Measurements from ENCODE around the gene TFCP2L1.

Gene TFCP2L1

GRCh38 chr2:121193185-121193584 lies 91.8 kb downstream of the TFCP2L1 start:
- no peak for DNase-seq

- no peak for DNase-seq
Observed at GRCh38 chr2:121192576-121192975, 92.4 kb downstream of the TFCP2L1 start.

- no peak for DNase-seq
Observed at GRCh38 chr2:121191191-121192170, 93.5 kb downstream of the TFCP2L1 start.

DNA sequence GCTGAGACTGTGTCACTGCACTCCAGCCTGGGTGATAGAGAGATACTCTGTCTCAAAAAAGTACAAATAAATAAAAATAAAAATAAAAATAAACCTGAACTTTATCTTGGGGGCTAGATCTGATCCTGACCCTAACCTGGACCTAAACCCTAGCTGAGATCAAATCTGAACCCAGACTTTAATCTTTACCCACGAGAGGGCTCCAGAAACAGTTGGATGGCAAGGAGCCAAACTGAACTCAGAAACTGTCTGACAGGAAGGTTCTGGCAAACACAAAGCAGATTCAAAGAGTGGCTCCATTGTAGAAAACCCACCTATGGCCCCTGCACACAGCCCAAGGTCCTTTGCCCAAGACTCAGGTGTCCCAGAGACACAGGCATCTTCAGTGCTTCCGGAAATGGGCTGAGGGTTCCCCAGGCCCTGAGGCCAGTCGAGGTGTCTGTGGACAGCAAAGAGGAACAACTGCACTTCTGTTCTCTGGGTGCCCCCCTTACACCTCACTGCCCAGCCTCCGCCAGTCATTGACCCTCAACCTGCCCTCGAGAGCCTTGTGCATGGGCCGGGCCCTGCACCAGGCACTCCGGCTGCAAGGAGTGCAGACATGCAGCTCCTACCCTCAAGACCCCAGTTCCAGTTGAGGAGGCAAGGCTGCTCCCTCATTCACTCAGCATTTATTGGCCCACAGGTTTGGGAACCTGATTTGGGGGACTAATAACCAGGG lies 95.2 kb downstream of the TFCP2L1 start:
- DNase-seq = no peak

DNA sequence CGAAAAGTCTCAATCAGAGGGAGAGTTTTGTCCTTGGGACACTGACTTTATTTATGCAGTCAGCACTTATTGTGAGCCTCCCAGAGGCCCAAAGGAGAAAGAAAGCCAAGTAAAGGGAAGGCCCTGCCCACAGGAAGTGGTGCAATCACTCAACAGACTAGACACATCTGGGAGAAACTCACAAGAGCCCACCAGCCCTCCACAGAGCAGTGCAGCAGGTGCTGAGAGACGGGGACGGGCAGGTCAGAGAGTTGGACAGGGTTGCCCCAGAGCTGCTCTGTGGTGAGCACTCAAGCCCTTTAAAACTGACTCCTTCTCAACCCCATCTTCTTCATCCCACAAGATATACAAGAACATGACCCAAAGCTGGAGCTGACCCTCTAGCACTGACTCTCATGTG lies 96.0 kb downstream of the TFCP2L1 start:
- DNase-seq = no peak

DNA sequence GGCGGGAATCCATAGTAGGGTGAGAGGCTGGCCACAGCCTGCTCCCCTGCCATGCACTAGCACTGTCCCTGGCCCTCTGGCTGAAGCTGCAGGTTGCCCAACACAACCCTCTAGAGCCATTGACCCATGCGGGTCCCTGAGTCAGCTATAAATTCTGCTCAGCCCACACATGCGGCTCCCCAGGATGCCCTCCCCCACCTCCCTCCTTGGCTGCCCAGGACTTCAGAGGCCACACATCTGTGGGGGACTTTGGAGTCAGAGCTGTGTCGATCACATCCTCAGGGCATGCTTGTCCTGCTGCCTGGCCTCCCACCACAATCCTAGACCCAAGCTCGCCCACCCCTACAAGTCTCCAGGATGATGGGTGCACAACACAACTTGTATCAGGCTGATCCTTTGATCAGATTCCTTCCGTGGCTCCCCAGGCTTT lies 97.0 kb downstream of the TFCP2L1 start:
- DNase-seq = no peak

DNA sequence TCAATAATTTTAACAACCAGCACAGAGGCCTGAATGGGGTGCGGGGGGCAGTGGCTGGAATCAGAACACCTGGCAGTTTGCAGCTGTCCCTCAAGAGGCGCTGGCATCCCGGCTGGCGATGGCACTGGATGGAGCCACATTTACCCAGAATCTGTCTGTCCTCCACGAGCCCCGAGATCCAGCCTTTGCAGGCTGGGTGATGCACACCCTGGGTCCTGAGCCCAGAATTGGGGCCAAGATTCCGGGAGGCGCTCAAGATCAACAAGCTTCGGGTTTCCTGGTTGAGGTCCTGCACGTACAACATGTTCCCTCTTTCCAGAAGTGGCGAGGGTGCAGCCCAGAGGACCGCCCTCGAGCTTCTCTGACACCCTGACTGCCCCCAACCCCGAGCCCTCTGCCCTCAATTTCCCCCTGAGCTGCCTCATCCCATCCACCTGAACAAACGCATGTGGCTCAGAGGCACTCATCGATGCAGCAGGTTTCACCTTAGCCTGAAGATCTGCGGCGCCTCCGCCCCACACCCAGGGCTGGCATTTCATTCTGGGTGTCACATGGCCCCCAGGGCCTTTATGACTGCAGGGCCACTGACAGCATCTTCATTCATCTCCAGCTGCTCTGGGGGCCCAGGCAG lies 97.5 kb downstream of the TFCP2L1 start:
- no peak for DNase-seq

DNA sequence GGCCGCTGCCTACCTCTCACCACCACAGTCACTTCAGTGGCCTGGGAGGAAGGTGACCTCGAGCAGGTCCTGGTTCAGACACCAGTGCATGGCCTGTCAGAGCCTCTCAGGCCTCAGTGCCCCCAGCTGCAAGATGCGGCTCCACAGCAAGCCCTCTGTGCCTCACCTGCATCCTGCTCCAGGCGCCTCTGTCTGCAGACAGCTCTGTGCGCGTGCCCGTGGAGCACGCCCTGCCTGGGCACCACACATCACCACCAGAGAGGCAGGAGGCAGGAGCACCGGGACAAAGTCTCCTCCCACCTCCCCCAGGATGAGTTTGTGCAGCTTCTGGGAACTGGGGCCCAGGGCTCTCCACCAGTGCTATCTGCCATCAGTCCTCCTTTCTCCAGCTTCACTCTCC lies 98.7 kb downstream of the TFCP2L1 start:
- DNase-seq = no peak

GRCh38 chr2:121185571-121186074 lies 99.4 kb downstream of the TFCP2L1 start:
- DNase-seq = no peak

GRCh38 chr2:121185111-121185510 lies 99.9 kb downstream of the TFCP2L1 start:
- DNase-seq = no peak

DNA sequence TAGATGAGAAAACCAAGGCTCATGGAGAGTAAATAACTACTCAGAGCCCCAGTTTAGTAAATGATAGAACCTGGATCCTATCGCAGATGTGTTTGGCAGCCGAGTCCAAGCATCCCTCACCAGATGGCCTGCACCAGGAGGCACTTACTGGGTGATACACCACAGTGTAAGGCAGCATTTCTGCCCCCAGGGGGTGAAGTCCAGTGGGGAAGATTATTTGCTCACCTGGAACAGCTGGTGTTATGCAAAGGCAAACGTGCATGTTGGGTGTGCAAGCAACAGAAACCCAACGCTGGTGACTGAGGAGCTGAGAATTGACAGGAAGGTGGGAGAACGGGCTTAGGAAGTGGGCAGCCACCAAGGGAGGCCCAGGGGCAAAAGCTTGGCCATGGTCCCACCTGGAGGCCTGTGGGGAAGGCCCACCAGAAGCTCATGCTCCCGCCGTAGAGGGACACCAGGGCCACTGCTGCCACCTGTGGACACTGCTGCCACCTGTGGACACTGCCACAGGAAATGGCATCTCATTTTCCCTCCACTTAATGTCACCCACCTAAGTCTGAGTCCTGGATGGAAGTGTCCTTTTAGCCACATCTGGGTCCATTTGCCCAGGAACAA lies 100.6 kb downstream of the TFCP2L1 start:
- DNase-seq = no peak

GRCh38 chr2:121182520-121182919 lies 102.5 kb downstream of the TFCP2L1 start:
- no peak for DNase-seq

- DNase-seq = no peak
Observed at GRCh38 chr2:121179467-121179866, 105.5 kb downstream of the TFCP2L1 start.

DNA sequence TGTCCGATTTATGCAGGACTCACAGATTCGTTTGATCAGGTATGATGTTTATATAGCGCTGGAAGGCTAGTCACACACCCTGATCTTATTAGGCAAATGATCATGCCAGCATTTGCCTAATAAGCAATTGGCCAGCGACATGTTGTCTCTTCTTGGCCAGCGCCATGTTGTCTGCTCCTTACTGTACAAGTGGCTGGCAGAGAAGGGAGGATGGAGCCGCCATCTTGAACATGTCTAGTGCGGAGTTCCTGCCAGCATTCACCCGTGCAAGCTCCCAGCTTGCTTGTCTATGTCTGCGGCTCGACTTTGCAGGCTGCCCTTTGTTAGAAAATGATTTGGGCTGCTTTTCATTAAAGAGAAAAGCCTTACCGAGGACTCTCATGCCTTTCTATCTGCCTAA lies 106.3 kb downstream of the TFCP2L1 start:
- no peak for DNase-seq

DNA sequence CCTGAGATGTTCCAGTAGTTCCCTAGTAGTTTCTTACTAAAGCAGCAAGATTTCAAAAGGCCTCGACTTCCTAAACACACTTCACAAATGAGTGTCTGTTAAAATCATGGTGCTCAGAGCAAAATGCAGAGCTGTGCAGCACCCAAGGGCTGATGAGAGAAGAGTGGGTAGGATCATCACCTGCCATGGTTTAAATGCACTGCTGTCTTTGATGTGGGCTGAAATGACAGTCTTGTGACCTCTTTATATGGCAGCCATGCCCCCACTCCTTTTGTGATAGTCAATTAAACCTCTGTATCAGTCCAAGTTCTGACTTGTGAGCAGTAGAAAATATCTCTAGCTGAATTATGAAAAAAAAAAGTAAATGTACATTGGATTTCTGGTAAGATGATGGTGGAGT lies 107.1 kb downstream of the TFCP2L1 start:
- no peak for DNase-seq

DNA sequence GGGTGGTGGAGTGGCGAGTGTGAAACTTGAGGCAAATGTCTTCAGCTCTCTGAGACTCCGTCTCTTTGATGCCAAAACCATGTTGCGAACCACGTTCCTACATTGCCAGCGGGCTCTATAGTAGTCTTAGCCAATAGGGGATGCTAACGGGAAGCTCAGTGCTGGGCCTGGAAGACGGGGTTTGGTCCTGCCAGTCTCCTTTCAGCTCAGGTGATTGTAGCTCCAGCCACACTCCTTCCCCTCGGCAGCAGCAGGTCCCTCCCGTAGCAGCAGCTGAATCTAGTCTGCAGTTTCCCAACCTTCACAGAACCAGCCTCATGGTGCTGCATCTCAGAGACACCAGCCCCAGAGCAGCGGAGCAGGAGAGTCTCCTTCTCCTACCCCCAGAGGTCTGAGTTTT lies 109.7 kb downstream of the TFCP2L1 start:
- no peak for DNase-seq

GRCh38 chr2:121173806-121174205 lies 111.2 kb downstream of the TFCP2L1 start:
- no peak for DNase-seq

GRCh38 chr2:121173112-121173511 lies 111.9 kb downstream of the TFCP2L1 start:
- no peak for DNase-seq

DNA sequence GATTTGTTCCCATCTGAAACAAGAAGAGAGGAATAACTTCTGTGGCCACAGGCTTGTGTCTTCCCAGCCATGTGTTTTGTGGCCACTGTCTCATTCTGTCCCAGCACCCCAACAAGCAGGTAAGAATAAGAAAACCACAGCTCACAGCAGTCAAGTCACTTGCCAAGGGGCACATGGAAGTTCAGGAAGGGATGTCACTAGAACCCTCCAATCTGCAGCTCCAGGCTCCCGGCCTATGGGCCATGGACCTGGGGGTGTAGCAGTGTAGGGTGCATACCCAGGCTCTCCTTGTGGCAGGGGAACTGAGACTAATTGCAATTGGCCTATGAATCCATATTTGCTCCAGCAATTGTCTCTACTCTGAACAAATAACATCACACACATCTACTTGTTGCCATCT lies 112.5 kb downstream of the TFCP2L1 start:
- DNase-seq = no peak

- DNase-seq = no peak
Observed at GRCh38 chr2:121171625-121172119, 113.3 kb downstream of the TFCP2L1 start.

GRCh38 chr2:121170577-121170976 lies 114.4 kb downstream of the TFCP2L1 start:
- no peak for DNase-seq

DNA sequence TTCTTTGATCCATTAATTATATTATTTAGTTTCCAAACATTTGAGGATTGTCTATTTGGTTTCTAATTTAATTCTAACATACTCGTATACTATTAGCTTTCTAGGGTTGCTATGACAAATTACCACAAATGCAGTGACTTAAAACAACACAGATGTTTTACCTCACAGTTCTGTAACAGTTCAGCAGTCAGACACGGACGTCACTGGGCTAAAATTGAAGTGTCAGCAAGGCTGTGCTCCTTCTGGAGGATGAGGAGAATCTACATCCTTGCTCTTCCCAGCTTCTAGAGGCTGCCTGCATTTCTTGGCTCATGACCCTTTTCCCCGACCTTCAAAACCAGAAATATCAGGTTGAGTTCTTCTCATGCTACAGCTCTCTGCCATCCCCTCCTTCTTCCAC lies 117.6 kb downstream of the TFCP2L1 start:
- DNase-seq = no peak

Data from CD4-positive, alpha-beta T cell treated with Interleukin-4 for 1 hour (primary cell).